Brain pericyte (primary cell): Measurements from ENCODE around the gene HILPDA.
"Not testable (repeated sequence)": the region's sequence is repeated elsewhere in the genome, so short reads cannot be mapped to it uniquely, and the experiment has no call there.

Source experiments
- DNase-seq: peaks from one replicate; pipeline ENCODE4 v3.0.0-alpha.2; 2012; ENCODE audit warnings: low read depth, low spot score

HILPDA gene

GRCh38 chr7:128463345-128463744 is 7.7 kb downstream of the HILPDA start:
- DNase-seq: not testable (repeated sequence)

DNA sequence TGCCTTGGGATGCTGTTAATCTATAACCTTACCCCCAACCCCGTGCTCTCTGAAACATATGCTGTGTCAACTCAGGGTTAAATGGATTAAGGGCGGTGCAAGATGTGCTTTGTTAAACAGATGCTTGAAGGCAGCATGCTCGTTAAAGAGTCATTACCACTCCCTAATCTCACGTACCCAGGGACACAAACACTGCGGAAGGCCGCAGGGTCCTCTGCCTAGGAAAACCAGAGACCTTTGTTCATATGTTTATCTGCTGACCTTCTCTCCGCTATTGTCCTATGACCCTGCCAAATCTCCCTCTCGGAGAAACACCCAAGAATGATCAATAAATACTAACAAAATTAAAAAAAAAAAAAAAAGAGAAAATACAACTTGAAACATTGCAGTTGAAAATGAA is 8.3 kb downstream of the HILPDA start:
- not testable (repeated sequence) for DNase-seq

DNA sequence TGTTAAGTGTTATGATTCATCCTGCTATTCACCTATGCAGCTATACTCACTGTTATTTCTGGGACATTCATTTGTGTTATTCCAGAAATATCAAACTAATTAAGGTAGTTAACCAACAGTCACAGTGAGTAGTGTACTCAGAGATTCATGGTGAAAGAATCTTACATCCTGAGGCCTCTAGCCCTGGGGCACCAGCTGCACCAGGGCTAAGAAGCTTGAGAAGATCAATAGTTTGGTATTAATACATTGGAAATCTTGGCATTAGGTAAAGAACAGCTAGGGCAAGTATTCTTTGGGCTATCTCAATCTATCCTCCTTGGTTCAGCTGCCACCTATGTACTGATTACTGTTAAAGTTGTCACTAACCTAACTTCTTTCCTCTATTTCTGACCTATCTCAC is 11.2 kb downstream of the HILPDA start:
- not testable (repeated sequence) for DNase-seq

DNA sequence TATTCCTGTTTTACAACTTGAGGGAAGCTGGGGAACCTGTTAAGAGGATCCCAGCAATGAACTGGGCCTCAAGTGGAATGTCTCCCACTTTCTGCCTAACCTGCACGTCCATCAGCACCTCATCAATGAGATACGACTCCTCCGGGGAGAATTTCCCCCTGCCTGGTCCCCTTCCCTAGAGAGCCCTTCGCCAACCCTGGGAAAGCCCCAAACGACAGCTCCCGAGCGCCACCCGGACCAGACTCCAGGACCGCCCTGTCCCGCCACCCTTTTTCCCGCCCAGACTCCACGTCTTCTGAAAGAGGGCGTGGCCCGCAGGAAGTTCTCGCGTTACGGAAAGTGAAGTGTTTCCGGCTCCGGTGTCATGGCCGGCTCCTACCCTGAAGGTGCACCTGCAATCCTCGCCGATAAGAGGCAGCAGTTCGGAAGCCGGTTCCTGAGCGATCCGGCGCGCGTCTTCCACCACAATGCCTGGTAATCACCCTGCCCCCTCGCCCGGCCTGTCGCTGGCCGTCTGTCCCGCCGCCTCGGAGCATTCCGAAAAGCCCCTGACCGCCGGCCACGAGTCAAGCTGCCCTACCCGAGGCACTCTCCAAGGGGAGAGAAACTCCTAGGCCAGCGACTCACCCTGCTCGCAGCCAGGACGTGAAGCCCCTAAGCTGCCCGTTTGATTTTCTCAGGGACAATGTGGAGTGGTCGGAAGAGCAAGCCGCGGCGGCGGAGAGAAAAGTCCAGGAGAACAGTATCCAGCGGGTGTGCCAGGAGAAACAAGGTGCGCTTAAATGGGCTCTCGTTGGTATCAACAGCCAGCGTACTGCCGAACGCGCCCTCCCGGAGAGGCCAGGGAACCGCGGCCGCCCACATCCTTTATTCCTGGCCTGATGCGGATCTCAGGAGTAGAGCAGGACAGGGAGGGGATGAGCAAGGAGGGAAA is 21.0 kb downstream of the HILPDA start, which contains the start of gene METTL2B:
Gene METTL2B (plus strand): TSS at position 347 of the 934 bp plus-strand sequence. CDS start 18 bp downstream, at position 365.
- peak; percentile 44 for DNase-seq

GRCh38 chr7:128477336-128477690 is 21.6 kb downstream of the HILPDA start:
- DNase-seq: not testable (repeated sequence)

- DNase-seq: not testable (repeated sequence)
Observed at GRCh38 chr7:128479082-128479481, 23.4 kb downstream of the HILPDA start.

DNA sequence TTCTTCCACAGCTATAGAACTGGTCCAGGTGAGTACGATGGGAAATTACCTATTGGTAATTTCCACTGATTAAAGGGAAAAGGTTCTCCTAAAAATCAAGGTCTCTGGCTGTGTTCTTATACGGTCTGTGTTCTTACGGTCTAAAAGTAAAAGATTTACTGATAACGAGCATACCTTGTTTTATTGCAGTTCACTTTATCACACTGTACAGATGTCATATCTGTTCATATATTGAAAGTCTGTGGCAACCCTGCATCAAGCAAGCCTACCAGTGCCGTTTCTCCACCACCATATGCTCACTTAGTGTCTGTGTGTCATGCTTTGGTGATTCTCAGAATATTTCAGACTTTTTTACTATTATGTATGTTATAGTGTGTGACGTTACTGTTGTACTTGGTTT is 32.5 kb downstream of the HILPDA start:
- not testable (repeated sequence) for DNase-seq

DNA sequence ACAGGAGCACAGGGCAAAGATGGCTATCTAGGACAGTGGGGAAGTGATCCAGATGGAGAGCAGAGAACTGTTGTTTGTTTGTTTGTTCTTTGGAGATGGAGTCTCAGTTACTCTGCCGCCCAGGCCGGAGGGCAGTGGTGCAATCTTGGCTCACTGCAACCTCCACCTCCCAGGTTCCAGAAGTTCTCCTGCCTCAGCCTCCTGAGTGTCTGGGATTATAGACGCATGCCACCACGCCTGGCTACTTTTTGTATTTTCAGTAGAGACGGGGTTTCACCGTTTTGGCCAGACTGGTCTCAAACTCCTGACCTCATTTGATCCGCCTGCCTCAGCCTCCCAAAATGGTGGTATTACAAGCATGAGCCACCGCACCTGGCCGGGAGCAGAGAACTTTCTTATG is 41.7 kb downstream of the HILPDA start:
- no peak for DNase-seq

- DNase-seq: not testable (repeated sequence)
Observed at GRCh38 chr7:128505416-128505815, 49.7 kb downstream of the HILPDA start.

DNA sequence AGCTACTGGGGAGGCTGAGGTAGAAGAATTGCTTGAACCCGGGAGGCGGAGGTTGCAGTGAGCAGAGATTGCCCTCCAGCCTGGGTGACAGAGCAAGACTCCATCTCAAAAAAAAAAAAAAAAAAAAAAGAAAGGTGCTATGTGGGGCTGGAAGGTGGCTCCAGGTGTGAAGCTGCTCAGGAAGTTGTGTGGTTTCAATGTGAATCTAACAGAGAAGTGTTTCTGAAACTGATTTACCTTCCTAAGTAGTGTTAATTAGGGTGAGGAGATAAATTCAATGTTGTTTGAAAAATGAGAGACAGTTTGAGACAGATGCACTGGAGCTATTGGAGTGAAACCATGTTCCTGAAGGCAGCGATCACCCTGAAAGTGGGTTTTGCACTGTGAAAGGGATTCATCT is 51.1 kb downstream of the HILPDA start:
- DNase-seq: not testable (repeated sequence)

GRCh38 chr7:128507321-128507993 is 51.8 kb downstream of the HILPDA start:
- not testable (repeated sequence) for DNase-seq
